NT2/D1 (cell line): ENCODE measurements around the gene KCNK13.

Experiments
- DNase-seq: peaks from one replicate; pipeline ENCODE4 v3.0.0-alpha.2; 2011; ENCODE audit warnings: low read depth, low spot score
- H3K27me3 ChIP-seq: 2 replicates; pipeline ENCODE4 v1.6.0; 2011; ENCODE audit warnings: mild to moderate bottlenecking; ENCODE audit not compliant: insufficient read length, insufficient read depth
- H3K36me3 ChIP-seq: 2 replicates; pipeline ENCODE4 v1.6.1; 2011; ENCODE audit warnings: mild to moderate bottlenecking, low read length, mixed read lengths; ENCODE audit not compliant: insufficient read depth, insufficient read length
- H3K4me1 ChIP-seq: 2 replicates; pipeline ENCODE4 v1.5.1; 2011; ENCODE audit not compliant: insufficient read depth, insufficient read length
- H3K4me3 ChIP-seq: 2 replicates; pipeline ENCODE4 v1.5.1; 2011; ENCODE audit warnings: low read depth; ENCODE audit not compliant: insufficient read length
- H3K9ac ChIP-seq: 2 replicates; pipeline ENCODE4 v1.6.0; 2011; ENCODE audit warnings: low read depth; ENCODE audit not compliant: insufficient read length
- H3K9me3 ChIP-seq: 2 replicates; pipeline ENCODE4 v1.5.1; 2011; ENCODE audit warnings: mild to moderate bottlenecking, low read length; ENCODE audit not compliant: insufficient read depth
- SUZ12 ChIP-seq: IDR thresholded peaks from 2 replicates; pipeline ENCODE4 v1.6.1; 2011; ENCODE audit not compliant: insufficient read length, insufficient read depth; ENCODE audit errors: extremely low read depth
- YY1 ChIP-seq: IDR thresholded peaks from 2 replicates; pipeline ENCODE4 v1.6.1; 2011; ENCODE audit not compliant: insufficient read length, insufficient read depth
- ZNF274 ChIP-seq: IDR thresholded peaks from 2 replicates; pipeline ENCODE4 v1.6.1; 2011; ENCODE audit warnings: mild to moderate bottlenecking, low read depth, low read length

Gene KCNK13

DNA sequence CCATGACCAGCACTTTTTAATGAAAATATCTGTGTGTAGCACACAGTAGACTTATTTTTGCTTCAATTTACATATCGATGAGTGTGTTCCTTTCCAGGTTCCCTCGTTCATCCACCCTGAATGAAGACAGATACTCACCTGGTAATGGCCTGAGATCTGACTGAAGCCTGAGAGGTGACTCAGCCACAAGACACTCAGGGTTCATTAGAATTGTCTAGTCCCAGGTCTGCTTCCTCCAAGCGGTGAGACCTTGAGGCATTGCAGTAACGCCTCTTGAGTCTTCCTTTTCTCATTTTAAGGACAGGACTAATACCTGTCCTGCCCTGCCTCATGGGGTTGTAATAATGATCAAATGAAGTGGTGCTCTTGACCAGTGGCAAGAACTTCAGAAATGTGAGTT is 11.5 kb upstream of the KCNK13 start:
- H3K4me1 ChIP-seq: no peaks in the 10 kb centered on the region
- H3K9me3 ChIP-seq: no peaks in the 10 kb centered on the region
- no peak for DNase-seq
- TF ChIP-seq ZNF274 (no peak), YY1 (no peak), SUZ12 (no peak)
- H3K27me3 ChIP-seq: no peaks in the 10 kb centered on the region
- no peak overlapping the region for H3K4me3 ChIP-seq
- peaks cover 1% of the 10 kb centered on the region for H3K36me3 ChIP-seq
- no peak overlapping the region for H3K9ac ChIP-seq

DNA sequence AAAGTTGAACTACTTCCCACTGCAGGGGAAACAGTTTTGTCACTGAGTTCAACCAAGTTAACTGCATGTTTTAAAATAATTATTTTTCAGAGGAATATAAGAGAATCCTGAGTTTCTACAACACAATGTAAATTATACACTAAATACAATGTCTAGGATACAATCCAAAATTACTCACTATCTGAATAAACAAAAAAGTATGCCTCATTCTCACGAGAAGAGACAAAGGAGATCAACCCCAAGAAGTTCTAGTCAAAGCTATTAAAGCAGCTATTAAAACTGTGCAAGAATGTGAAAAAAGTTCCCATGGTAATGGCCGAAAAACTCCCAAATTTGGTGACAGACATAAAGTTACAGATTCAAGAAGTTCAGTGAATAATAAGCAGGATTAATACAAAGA is 8.8 kb upstream of the KCNK13 start:
- no peak for TF ChIP-seq ZNF274
- TF ChIP-seq SUZ12: no peak
- TF ChIP-seq YY1: no peak
- Histone ChIP-seq H3K4me3 (no peak overlapping the region), H3K4me1 (no peaks in the 10 kb centered on the region), H3K27me3 (no peaks in the 10 kb centered on the region), H3K9me3 (no peaks in the 10 kb centered on the region), H3K9ac (no peak overlapping the region), H3K36me3 (no peaks in the 10 kb centered on the region)
- DNase-seq: no peak

DNA sequence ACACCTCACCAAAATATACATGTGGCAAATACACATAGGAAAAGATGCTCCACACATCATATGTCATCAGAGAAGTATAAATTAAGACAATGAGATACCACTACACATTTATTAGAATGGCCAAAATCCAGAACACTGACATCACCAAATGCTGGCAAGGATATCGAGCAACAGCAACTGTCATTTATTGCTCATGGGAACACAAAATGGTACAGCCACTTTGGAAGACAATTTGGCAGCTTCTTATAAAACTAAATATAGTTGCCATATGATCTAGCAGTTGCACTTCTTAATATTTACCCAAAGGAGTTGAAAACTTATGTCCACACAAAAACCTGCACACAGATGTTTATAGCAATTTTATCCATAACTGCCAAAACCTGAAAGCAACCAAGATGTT is 7.0 kb upstream of the KCNK13 start:
- no peaks in the 10 kb centered on the region for H3K9me3 ChIP-seq
- H3K9ac ChIP-seq: no peak overlapping the region
- H3K4me3 ChIP-seq: no peak overlapping the region
- TF ChIP-seq SUZ12: no peak
- TF ChIP-seq YY1: no peak
- TF ChIP-seq ZNF274: no peak
- H3K36me3 ChIP-seq: no peaks in the 10 kb centered on the region
- H3K27me3 ChIP-seq: peaks cover 13% of the 10 kb centered on the region
- DNase-seq: no peak
- no peaks in the 10 kb centered on the region for H3K4me1 ChIP-seq

DNA sequence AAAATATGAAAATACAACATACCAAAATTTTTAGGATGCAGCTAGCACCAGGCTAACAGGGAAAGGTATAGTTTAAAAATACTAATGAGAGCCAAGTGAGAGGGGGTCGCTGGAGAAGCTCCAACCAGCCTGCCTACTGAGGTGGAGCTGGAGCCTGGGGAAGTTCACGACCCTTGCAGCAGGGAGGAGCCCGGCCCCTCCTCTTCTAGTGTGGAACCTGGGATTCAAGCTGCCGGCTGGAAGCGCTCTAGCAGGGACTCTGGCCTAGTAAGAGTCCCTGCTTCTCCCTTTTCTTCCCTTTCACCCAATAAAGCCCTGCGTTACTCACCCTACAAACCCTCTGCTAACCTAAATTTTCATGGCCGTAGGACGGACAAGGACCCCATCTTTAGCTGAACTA is 5.0 kb upstream of the KCNK13 start:
- Histone ChIP-seq H3K27me3 (peaks cover 31% of the 10 kb centered on the region), H3K4me1 (no peaks in the 10 kb centered on the region), H3K36me3 (no peaks in the 10 kb centered on the region), H3K9ac (no peak overlapping the region), H3K9me3 (no peaks in the 10 kb centered on the region), H3K4me3 (no peak overlapping the region)
- DNase-seq: no peak
- TF ChIP-seq YY1 (no peak), ZNF274 (no peak), SUZ12 (no peak)

DNA sequence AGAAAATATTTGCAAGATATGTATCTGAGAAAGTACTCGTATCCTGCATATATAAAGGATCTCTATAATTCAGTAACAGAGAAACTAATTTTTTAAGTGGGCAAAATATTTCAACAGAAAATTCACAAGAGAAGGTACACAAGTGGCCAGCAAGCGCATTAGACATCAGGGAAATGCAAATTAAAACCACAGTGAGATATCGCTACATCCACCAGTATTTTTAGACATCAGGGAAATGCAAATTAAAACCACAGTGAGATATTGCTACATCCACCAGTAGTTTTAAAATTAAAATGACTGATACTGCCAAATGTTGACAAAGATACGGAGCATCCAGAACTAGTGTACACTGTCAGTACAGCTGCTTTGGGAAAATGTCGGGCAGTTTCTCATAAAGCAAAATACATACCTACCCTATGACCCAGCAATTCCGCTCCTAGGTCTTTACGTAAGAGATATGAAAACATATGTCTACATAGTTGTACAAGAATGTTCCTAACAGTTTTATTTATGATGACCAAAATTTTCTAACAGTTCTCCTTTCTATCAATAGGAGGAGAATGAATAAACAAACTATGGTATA is 2.8 kb upstream of the KCNK13 start:
- H3K4me3 ChIP-seq: no peak overlapping the region
- H3K9me3 ChIP-seq: no peaks in the 10 kb centered on the region
- no peaks in the 10 kb centered on the region for H3K36me3 ChIP-seq
- DNase-seq: no peak
- no peak for TF ChIP-seq SUZ12
- no peak for TF ChIP-seq ZNF274
- TF ChIP-seq YY1: no peak
- peaks cover 52% of the 10 kb centered on the region for H3K27me3 ChIP-seq
- H3K9ac ChIP-seq: no peak overlapping the region
- no peaks in the 10 kb centered on the region for H3K4me1 ChIP-seq

DNA sequence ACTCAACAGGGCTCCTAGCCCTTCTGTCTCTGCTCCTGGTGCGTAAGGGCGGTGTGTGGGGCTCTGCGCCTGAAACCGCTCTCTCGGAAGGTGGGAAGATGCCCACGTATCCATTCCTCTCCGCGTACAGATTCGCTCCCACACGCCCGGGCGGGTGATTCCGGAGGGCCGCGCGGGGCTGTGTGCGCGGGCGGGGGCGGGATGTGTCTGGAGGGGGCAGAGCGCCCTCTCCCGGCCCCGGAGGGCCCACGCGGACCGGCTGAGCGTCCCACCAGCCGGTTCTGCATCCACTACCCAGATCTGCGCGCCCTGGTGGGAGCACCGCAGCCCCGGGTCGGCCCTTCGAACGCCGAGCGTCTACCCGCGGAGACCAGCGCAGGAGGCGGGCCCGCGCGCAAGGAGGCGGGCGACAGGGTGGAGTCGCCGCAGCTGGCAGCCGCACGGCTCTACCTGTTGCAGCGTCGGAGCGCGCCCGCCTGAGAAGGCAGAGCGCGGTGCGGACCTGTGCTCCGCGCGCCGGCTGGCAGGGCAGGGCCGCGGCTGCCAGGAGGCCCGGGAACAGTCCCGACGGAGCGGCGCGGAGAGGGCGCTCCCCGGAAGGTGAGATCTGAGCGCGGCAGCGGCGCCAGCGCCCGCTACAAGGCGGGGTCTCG is 1.4 kb upstream of the KCNK13 start:
- Histone ChIP-seq H3K9me3 (no peaks in the 10 kb centered on the region), H3K4me3 (peak overlapping the region; percentile 62), H3K27me3 (peaks cover 67% of the 10 kb centered on the region), H3K4me1 (no peaks in the 10 kb centered on the region), H3K36me3 (no peaks in the 10 kb centered on the region), H3K9ac (peak overlapping the region; percentile 70)
- TF ChIP-seq YY1 (no peak), ZNF274 (no peak), SUZ12 (no peak)
- peak; percentile 27 for DNase-seq

DNA sequence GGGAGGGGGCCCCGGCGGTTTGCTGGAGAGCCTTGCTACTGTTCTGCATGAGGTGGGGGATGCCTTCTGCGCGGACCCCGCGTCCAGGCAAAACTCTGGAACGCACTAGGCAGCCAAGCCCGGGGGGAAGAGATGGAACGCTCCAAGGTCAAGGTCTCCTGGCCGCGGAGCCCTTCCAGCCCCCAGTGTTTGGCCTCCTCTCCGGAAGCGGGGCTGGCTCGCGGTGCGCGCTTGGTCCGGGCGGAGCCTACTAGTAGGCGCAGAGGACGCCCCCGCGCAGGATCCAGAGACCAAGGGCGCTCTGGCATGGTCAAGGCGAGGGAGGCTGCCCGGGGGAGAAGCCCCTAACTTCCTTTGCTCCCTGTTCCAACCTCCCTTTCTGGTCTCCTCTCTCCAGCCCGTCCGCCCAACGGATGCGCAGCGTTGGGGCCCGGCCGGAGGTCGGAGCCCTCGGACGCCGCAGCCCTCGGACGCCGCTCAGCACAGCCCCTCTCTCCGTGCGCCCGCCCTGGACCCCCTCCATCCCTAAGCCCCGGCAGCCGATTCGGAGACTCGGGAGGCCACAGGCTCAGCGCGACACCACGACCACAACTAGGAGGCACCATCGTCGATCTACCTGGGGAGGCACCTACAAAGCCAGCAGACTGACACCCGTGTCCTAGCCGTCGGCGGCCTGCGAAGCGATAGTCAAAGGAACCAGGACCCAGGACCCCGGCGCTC is 669 bp upstream of the KCNK13 start:
- Histone ChIP-seq H3K36me3 (no peaks in the 10 kb centered on the region), H3K27me3 (peaks cover 69% of the 10 kb centered on the region), H3K9ac (peak overlapping the region; percentile 70), H3K9me3 (no peaks in the 10 kb centered on the region), H3K4me1 (no peaks in the 10 kb centered on the region), H3K4me3 (peak overlapping the region; percentile 62)
- no peak for TF ChIP-seq YY1
- no peak for TF ChIP-seq ZNF274
- no peak for TF ChIP-seq SUZ12
- DNase-seq: no peak
